GM23248 (cell line): Measurements from ENCODE around the gene MTERF2. TPM values are rescaled to one million over a fixed set of nuclear protein-coding genes. Genes with fewer than 3 reads are reported as not detected.

Experiments used
- DNase-seq: peaks from one replicate; pipeline ENCODE4 v3.0.0-alpha.2; 2015
- H2AFZ ChIP-seq: fragments of 200-600 bp; sonication (generic); 2 replicates; pipeline ENCODE4 v1.6.1; 2016; ENCODE audit warnings: antibody characterized with exemption
- H3F3A ChIP-seq: fragments of 200-600 bp; sonication (generic); 2 replicates; pipeline ENCODE4 v1.6.1; 2016; ENCODE audit warnings: mild to moderate bottlenecking, antibody characterized with exemption, mixed run types; ENCODE audit not compliant: insufficient read depth
- H3K27ac ChIP-seq: fragments of 200-600 bp; sonication (generic); 2 replicates; pipeline ENCODE4 v1.5.1; 2016; ENCODE audit warnings: mild to moderate bottlenecking
- H3K27me3 ChIP-seq: fragments of 200-600 bp; sonication (generic); replicated peaks from 2 replicates; pipeline ENCODE4 v1.6.1; 2016; ENCODE audit warnings: mild to moderate bottlenecking; ENCODE audit not compliant: insufficient read depth
- H3K36me3 ChIP-seq: fragments of 200-600 bp; sonication (generic); 2 replicates; pipeline ENCODE4 v1.6.1; 2016; ENCODE audit warnings: low read depth, mild to moderate bottlenecking
- H3K4me1 ChIP-seq: fragments of 200-600 bp; sonication (generic); 2 replicates; pipeline ENCODE4 v1.6.1; 2016; ENCODE audit warnings: mild to moderate bottlenecking; ENCODE audit not compliant: insufficient read depth
- H3K4me2 ChIP-seq: fragments of 200-600 bp; sonication (generic); one replicate; pipeline ENCODE4 v1.6.1; 2016; ENCODE audit warnings: mild to moderate bottlenecking; ENCODE audit not compliant: unreplicated experiment
- H3K4me3 ChIP-seq: fragments of 200-600 bp; sonication (generic); 2 replicates; pipeline ENCODE4 v1.5.1; 2016; ENCODE audit warnings: mild to moderate bottlenecking
- H3K79me2 ChIP-seq: fragments of 200-600 bp; sonication (generic); 2 replicates; pipeline ENCODE4 v1.6.1; 2016; ENCODE audit warnings: mild to moderate bottlenecking; ENCODE audit not compliant: insufficient read depth
- H3K9ac ChIP-seq: fragments of 200-600 bp; sonication (generic); 2 replicates; pipeline ENCODE4 v1.6.1; 2016; ENCODE audit warnings: mild to moderate bottlenecking
- H3K9me2 ChIP-seq: fragments of 200-600 bp; sonication (generic); 2 replicates; pipeline ENCODE4 v1.6.1; 2016; ENCODE audit warnings: mixed run types, mild to moderate bottlenecking, moderate library complexity; ENCODE audit not compliant: insufficient read depth
- H3K9me3 ChIP-seq: fragments of 200-600 bp; sonication (generic); one replicate; pipeline ENCODE4 v1.6.1; 2017; ENCODE audit warnings: low read depth
- H4K20me1 ChIP-seq: fragments of 200-600 bp; sonication (generic); 2 replicates; pipeline ENCODE4 v1.6.0; 2016; ENCODE audit not compliant: insufficient read depth
- EZH2 ChIP-seq: fragments of 200-600 bp; sonication (generic); IDR thresholded peaks from 2 replicates; pipeline ENCODE4 v1.6.1; 2018; ENCODE audit warnings: antibody characterized with exemption, mild to moderate bottlenecking; ENCODE audit not compliant: insufficient read depth, poor library complexity, severe bottlenecking
- EZH2phosphoT487 ChIP-seq: fragments of 200-600 bp; sonication (generic); IDR thresholded peaks from 2 replicates; pipeline ENCODE4 v1.6.1; 2018; ENCODE audit warnings: antibody characterized with exemption, moderate library complexity, mild to moderate bottlenecking, low read depth; ENCODE audit not compliant: insufficient read depth
- WGBS, 2 experiments: methylation state at CpG; one replicate each; pipeline ENCODE4 v1.1.6; 2015 to 2017; ENCODE audit warnings: low lambda C conversion rate in 2 of 2, low coverage in 1 of 2; ENCODE audit errors: missing lambda C conversion rate in 2 of 2; 5-methylcytosine and 5-hydroxymethylcytosine counted together
- in situ Hi-C: fragments of 300-500 bp; cut with MboI; formaldehyde crosslinking; loops from 2 replicates; pipeline ENCODE4 v1.15.0; 2020
- polyA plus RNA-seq: library from polyadenylated mRNA; unstranded; fragments of >200 nt; fragmentation: Nextera tagmentation; extraction: Ambion mirVana; gene quantifications from 2 replicates; pipeline ENCODE4 v1.2.1, GENCODE V29; 2016
- total RNA-seq: library from RNA; depleted of rRNA; stranded (reverse); fragments of >200 nt; shearing (Covaris generic); gene quantifications from 2 replicates; pipeline ENCODE4 v1.2.3, GENCODE V29; 2014

The MTERF2 gene
- total and polyA plus RNA-seq, 2 experiments from 2014 or later: 4.6 to 7.7 TPM

DNA sequence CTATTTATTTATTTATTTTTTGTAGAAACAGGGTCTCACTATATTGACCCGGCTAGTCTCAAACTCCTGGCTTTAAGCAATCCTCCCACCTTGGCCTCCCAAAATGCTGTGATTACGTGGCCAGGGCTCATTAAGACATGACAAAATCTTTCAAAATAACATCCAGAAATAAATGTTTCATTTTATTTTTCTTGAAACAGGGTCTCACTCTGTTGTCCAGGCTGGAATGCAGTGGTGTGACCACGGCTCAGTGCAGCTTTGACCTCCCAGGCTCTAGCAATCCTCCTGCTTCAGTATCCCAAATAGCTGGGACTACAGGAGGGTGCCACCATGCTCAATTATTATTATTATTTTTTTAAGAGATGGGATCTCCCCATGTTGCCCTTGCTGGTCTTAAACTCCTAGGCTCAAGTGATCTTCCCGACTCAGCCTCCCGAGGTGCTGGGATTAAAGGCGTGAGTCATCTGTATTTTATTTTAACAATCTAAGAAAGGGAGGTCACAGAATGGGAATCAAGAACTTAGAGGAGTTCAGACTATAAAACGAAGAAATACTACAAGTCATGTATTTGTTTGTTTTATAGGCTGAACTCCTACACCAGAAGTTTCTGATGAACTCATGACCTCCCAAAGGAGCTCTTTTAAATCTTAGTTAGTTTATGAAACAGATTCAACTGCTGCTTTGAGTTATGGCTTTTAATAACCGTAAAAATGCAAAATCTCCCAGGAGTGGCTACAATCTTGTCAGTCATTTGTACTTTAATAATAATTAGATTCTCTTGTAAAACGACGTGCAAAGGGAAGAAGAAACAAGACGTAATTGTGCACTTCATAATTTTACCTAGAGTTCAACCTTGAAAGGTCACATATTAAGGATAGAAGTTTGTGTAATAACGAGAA, 33.3 kb downstream of the MTERF2 start:
- Histone ChIP-seq H3K4me2 (peak overlapping the region; percentile 21), H3K27ac (no peak overlapping the region)
- in situ Hi-C loops: no loop called here

GRCh38 chr12:106950591-106950990, 36.4 kb downstream of the MTERF2 start:
- Histone ChIP-seq H3K4me1 (0 out of 2 replicates have a peak, but pooled peaks cover 10% of the 10 kb centered on the region), H3K36me3 (no peaks in the 10 kb centered on the region; the same call in 1 of the 2 replicates), H3K9ac (no peak overlapping the region), H3K27ac (no peak overlapping the region), H3K9me3 (no peaks in the 10 kb centered on the region), H3K4me3 (no peak overlapping the region), H3K4me2 (no peak overlapping the region), H4K20me1 (no peaks in the 10 kb centered on the region), H3K9me2 (no peaks in the 10 kb centered on the region), H3F3A (peaks cover 9% of the 10 kb centered on the region; the same call in 1 of the 2 replicates), H3K27me3 (no peaks in the 10 kb centered on the region), H2AFZ (no peak overlapping the region), H3K79me2 (peaks cover 10% of the 10 kb centered on the region)
- WGBS, 2 experiments: 89 to 92% methylated on average over 5 of the region's 5 CpGs
- in situ Hi-C loops: no loop called here
- no peak for DNase-seq
- TF ChIP-seq EZH2 (no peak), EZH2phosphoT487 (no peak)

More for the DNA sequence above, 33.3 kb downstream of the MTERF2 start:
- H3K9ac ChIP-seq: no peak overlapping the region
- H3K9me3 ChIP-seq: no peaks in the 10 kb centered on the region
- H3K27me3 ChIP-seq: no peaks in the 10 kb centered on the region
- 80 to 83% methylated on average over 12 of the region's 12 CpGs for WGBS, 2 experiments
- H3F3A ChIP-seq: peaks cover 27% of the 10 kb centered on the region
- H3K4me1 ChIP-seq: 0 out of 2 replicates have a peak, but pooled peaks cover 14% of the 10 kb centered on the region
- peaks cover 35% of the 10 kb centered on the region for H3K79me2 ChIP-seq
- DNase-seq: no peak
- no peaks in the 10 kb centered on the region for H3K36me3 ChIP-seq
- no peaks in the 10 kb centered on the region for H3K9me2 ChIP-seq
- 0 out of 2 replicates have a peak overlapping the region, but pooled peaks have one; percentile 80 for H2AFZ ChIP-seq
- peaks cover 10% of the 10 kb centered on the region; the same call in 1 of the 2 replicates for H4K20me1 ChIP-seq
- TF ChIP-seq EZH2 (no peak), EZH2phosphoT487 (no peak)
- H3K4me3 ChIP-seq: peak overlapping the region; percentile 97; the same call in 1 of the 2 replicates

- in situ Hi-C loops: no loop called here
- no peak overlapping the region for H3K4me3 ChIP-seq
- H3K4me2 ChIP-seq: no peak overlapping the region
- H3K27ac ChIP-seq: no peak overlapping the region
- no peaks in the 10 kb centered on the region; the same call in 1 of the 2 replicates for H3K36me3 ChIP-seq
- no peak for TF ChIP-seq EZH2phosphoT487
- no peak for TF ChIP-seq EZH2
- H3K27me3 ChIP-seq: no peaks in the 10 kb centered on the region
- no peaks in the 10 kb centered on the region for H3F3A ChIP-seq
- no peaks in the 10 kb centered on the region for H3K79me2 ChIP-seq
- no peak overlapping the region for H2AFZ ChIP-seq
- no peak for DNase-seq
- H3K4me1 ChIP-seq: no peaks in the 10 kb centered on the region
- no peaks in the 10 kb centered on the region for H3K9me2 ChIP-seq
- H3K9me3 ChIP-seq: no peaks in the 10 kb centered on the region
- H4K20me1 ChIP-seq: no peaks in the 10 kb centered on the region
- H3K9ac ChIP-seq: no peak overlapping the region
Observed at GRCh38 chr12:106947461-106947860, 39.5 kb downstream of the MTERF2 start.

GRCh38 chr12:106945261-106945851, 41.6 kb downstream of the MTERF2 start:
- no peaks in the 10 kb centered on the region for H3K27me3 ChIP-seq
- no peak overlapping the region for H3K9ac ChIP-seq
- H3K9me3 ChIP-seq: no peaks in the 10 kb centered on the region
- no peaks in the 10 kb centered on the region for H3K4me1 ChIP-seq
- H3K79me2 ChIP-seq: no peaks in the 10 kb centered on the region
- H4K20me1 ChIP-seq: no peaks in the 10 kb centered on the region
- in situ Hi-C loops: no loop called here
- H3F3A ChIP-seq: no peaks in the 10 kb centered on the region
- no peaks in the 10 kb centered on the region for H3K9me2 ChIP-seq
- H3K36me3 ChIP-seq: no peaks in the 10 kb centered on the region; the same call in 1 of the 2 replicates
- H3K4me3 ChIP-seq: no peak overlapping the region
- no peak overlapping the region for H2AFZ ChIP-seq
- no peak for DNase-seq
- TF ChIP-seq EZH2phosphoT487 (no peak), EZH2 (no peak)
- WGBS, 2 experiments: 0% methylated on average over 1 of the region's 1 CpG
- H3K4me2 ChIP-seq: no peak overlapping the region
- H3K27ac ChIP-seq: no peak overlapping the region
